Mesothelial cell of epicardium (in vitro differentiated cells): Measurements from ENCODE around the gene GET3. TPM values are rescaled to one million over a fixed set of nuclear protein-coding genes. Genes with fewer than 3 reads are reported as not detected.

Experiments used
- DNase-seq, 2 experiments: peaks; one replicate each; pipeline ENCODE4 v3.0.0; 2021; ENCODE audit warnings: low spot score in 2 of 2; ENCODE audit not compliant: unreplicated experiment in 2 of 2
- H3K27ac Mint-ChIP-seq: 2 replicates; pipeline ENCODE4 v1.8.0; 2021; ENCODE audit warnings: mixed read lengths
- H3K27me3 Mint-ChIP-seq: 2 replicates; pipeline ENCODE4 v1.8.0; 2021; ENCODE audit warnings: low read depth, mixed read lengths
- H3K36me3 Mint-ChIP-seq: 2 replicates; pipeline ENCODE4 v1.8.0; 2021; ENCODE audit warnings: mixed read lengths
- H3K4me1 Mint-ChIP-seq: 2 replicates; pipeline ENCODE4 v1.8.0; 2021; ENCODE audit warnings: mixed read lengths
- H3K4me3 Mint-ChIP-seq: 2 replicates; pipeline ENCODE4 v1.8.0; 2021; ENCODE audit warnings: mild to moderate bottlenecking, moderate library complexity, mixed read lengths
- H3K9me3 Mint-ChIP-seq: 2 replicates; pipeline ENCODE4 v1.8.0; 2021; ENCODE audit warnings: mixed read lengths
- total RNA-seq: library from RNA; stranded (reverse); gene quantifications from 3 replicates; pipeline ENCODE4 v1.2.1, GENCODE V29; 2021
- TF ChIP-seq, protein P1 (sequence below): fragments of 200-600 bp; sonication (generic); IDR thresholded peaks from one replicate; pipeline ENCODE4 v1.5.0; 2021; ENCODE audit warnings: antibody characterized with exemption; ENCODE audit not compliant: unreplicated experiment

Gene GET3
- total RNA-seq, 1 donor from 2014 or later: 46.9 TPM

GRCh38 chr19:12701596-12702282, 35.6 kb upstream of the GET3 start:
- H3K4me3 Mint-ChIP-seq: no peak overlapping the region
- DNase-seq: no peak
- H3K27me3 Mint-ChIP-seq: no peaks in the 10 kb centered on the region
- H3K4me1 Mint-ChIP-seq: peaks cover 2% of the 10 kb centered on the region
- H3K27ac Mint-ChIP-seq: no peak overlapping the region
- H3K9me3 Mint-ChIP-seq: no peaks in the 10 kb centered on the region
- TF ChIP-seq, protein P1, sequence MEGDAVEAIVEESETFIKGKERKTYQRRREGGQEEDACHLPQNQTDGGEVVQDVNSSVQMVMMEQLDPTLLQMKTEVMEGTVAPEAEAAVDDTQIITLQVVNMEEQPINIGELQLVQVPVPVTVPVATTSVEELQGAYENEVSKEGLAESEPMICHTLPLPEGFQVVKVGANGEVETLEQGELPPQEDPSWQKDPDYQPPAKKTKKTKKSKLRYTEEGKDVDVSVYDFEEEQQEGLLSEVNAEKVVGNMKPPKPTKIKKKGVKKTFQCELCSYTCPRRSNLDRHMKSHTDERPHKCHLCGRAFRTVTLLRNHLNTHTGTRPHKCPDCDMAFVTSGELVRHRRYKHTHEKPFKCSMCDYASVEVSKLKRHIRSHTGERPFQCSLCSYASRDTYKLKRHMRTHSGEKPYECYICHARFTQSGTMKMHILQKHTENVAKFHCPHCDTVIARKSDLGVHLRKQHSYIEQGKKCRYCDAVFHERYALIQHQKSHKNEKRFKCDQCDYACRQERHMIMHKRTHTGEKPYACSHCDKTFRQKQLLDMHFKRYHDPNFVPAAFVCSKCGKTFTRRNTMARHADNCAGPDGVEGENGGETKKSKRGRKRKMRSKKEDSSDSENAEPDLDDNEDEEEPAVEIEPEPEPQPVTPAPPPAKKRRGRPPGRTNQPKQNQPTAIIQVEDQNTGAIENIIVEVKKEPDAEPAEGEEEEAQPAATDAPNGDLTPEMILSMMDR: no peak
- H3K36me3 Mint-ChIP-seq: peaks cover 41% of the 10 kb centered on the region

DNA sequence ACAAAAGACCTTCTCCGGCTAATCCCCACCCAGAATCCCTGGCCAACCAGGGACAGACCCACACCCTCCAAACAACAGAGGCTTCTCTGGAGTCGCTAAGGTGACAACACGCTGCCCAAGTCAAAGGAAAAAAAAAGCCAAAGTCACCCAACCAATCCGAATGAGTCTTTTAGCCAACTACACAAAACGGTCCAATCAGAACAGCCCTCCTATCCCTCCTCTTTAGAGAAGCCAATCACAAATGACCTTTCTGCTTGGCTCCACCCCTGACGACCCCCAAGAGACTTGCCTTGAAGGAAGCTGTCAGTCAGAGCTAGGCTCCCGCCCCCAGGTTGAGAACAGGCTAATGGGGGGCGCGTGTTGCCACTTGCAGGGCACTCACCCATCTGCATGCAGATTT, 34.3 kb upstream of the GET3 start:
- no peak overlapping the region for H3K27ac Mint-ChIP-seq
- no peaks in the 10 kb centered on the region for H3K27me3 Mint-ChIP-seq
- no peaks in the 10 kb centered on the region for H3K9me3 Mint-ChIP-seq
- DNase-seq: no peak
- H3K4me3 Mint-ChIP-seq: no peak overlapping the region
- H3K4me1 Mint-ChIP-seq: no peaks in the 10 kb centered on the region
- H3K36me3 Mint-ChIP-seq: peaks cover 40% of the 10 kb centered on the region
- TF ChIP-seq, protein P1: no peak

DNA sequence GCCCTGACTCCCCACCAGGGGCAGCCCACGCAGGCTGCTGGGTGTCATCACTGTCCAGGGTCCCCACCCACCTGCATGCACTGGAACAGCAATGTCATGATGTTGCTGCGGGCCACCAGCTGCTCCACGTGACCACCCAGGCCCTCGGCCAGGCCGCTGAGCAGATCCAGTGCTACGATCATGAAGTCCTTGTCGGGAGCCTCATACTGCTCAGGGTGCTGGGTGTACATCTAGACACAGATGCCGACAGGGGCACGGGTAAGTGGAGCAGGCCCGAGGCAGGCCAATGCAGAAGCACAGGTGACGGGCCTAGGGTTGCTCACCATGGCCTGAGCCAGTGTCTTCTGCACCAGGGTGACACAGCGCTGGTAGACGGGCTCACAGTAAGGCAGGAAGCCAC, 32.1 kb upstream of the GET3 start:
- DNase-seq: no peak

DNA sequence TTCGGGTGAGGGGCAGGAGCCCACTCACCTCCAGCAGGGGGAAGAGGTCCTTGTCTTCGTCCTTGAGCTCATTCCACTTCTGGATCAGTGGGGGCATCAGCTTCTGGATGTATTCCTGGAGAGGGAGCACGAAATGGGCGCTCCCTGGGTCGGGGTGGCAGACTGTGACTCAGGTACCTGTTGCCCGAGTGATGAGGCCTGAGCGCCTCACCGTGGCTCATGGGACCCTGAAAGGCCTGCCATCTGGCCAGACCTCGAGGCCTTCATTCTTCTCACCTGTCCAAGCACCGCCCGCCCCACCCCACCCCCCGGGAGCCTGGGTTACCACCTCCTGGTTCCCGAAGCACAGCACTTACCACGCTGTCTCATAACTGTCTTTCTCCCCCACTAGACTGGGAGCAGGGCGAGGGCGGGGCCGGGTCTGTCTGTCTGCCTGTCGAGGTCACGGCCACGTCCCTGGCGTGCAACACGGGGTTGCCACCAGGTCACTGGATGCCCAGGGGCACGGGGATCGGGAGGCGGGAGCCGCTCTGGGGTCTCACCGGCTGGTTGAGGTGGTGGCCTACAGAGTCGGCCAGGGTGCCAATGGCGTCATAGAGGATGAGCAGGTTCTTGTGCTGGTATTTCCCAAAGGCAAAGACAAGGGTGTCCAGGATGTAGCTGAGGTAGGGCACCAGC, 31.5 kb upstream of the GET3 start:
- H3K36me3 Mint-ChIP-seq: peaks cover 40% of the 10 kb centered on the region
- H3K9me3 Mint-ChIP-seq: no peaks in the 10 kb centered on the region

More for the DNA sequence above, 32.1 kb upstream of the GET3 start:
- Mint-ChIP-seq H3K9me3 (no peaks in the 10 kb centered on the region), H3K4me1 (no peaks in the 10 kb centered on the region), H3K27me3 (no peaks in the 10 kb centered on the region), H3K27ac (no peak overlapping the region), H3K4me3 (no peak overlapping the region), H3K36me3 (peaks cover 36% of the 10 kb centered on the region)
- TF ChIP-seq, protein P1: no peak

GRCh38 chr19:12706332-12706718, 31.0 kb upstream of the GET3 start:
- Mint-ChIP-seq H3K27me3 (no peaks in the 10 kb centered on the region), H3K4me1 (no peaks in the 10 kb centered on the region), H3K27ac (no peak overlapping the region), H3K9me3 (no peaks in the 10 kb centered on the region), H3K4me3 (no peak overlapping the region), H3K36me3 (peaks cover 35% of the 10 kb centered on the region)
- DNase-seq: no peak
- TF ChIP-seq, protein P1: no peak

More for the DNA sequence above, 31.5 kb upstream of the GET3 start:
- TF ChIP-seq, protein P1: no peak
- Mint-ChIP-seq H3K27ac (no peak overlapping the region), H3K4me1 (no peaks in the 10 kb centered on the region), H3K4me3 (no peak overlapping the region), H3K27me3 (no peaks in the 10 kb centered on the region)
- DNase-seq: no peak
